ENCODE results near the gene PPIP5K1.
"Not testable (repeated sequence)": the region's sequence is repeated elsewhere in the genome, so short reads cannot be mapped to it uniquely, and the experiment has no call there.

Gene PPIP5K1

GRCh38 chr15:43538091-43538490 is 51.9 kb downstream of the PPIP5K1 start:
- Histone ChIP-seq H3K27me3 (ENCODE audit: insufficient read depth, low read length, poor library complexity) (no peaks in the 10 kb centered on the region), H3K4me3 (ENCODE audit: low read depth in 1 of 2, low read length in 2 of 2) (no peak overlapping the region), H3K4me2 (ENCODE audit: insufficient read depth, low read length) (no peak overlapping the region), H3K36me3 (ENCODE audit: insufficient read depth, low read length) (peaks cover 9% of the 10 kb centered on the region; the same call in 1 of the 2 replicates), H4K20me1 (ENCODE audit: insufficient read depth, low read length) (no peaks in the 10 kb centered on the region), H3K79me2 (ENCODE audit: insufficient read depth, low read length) (no peaks in the 10 kb centered on the region), H2AFZ (ENCODE audit: low read depth, low read length) (no peak overlapping the region), H3K4me1 (ENCODE audit: insufficient read depth, low read length) (0 out of 2 replicates have a peak, but pooled peaks cover 2% of the 10 kb centered on the region), H3K9me3 (ENCODE audit: insufficient read depth, low read length, severe bottlenecking) (no peaks in the 10 kb centered on the region), H3K9ac (ENCODE audit: low read depth, low read length) (no peak overlapping the region), H3K27ac (ENCODE audit: low read length) (no peak overlapping the region)
- TF ChIP-seq CTCF (IDR thresholded peaks at IDR 0.05; ENCODE audit: borderline replicate concordance, extremely low read depth, low read length, poor library complexity, severe bottlenecking): no peak
- no peak for TF ChIP-seq EZH2 (IDR thresholded peaks at IDR 0.05; ENCODE audit: borderline replicate concordance, low read depth, low read length, severe bottlenecking)
- DNase-seq: no peak
- ATAC-seq (ENCODE audit: insufficient read depth, low read depth): no peak

GRCh38 chr15:43534897-43535296 is 55.1 kb downstream of the PPIP5K1 start:
- Histone ChIP-seq H2AFZ (ENCODE audit: low read depth, low read length) (no peak overlapping the region), H3K9me3 (ENCODE audit: insufficient read depth, low read length, severe bottlenecking) (no peaks in the 10 kb centered on the region), H3K4me2 (ENCODE audit: insufficient read depth, low read length) (no peak overlapping the region), H3K27me3 (ENCODE audit: insufficient read depth, low read length, poor library complexity) (no peaks in the 10 kb centered on the region), H3K9ac (ENCODE audit: low read depth, low read length) (no peak overlapping the region), H3K27ac (ENCODE audit: low read length) (no peak overlapping the region), H3K79me2 (ENCODE audit: insufficient read depth, low read length) (no peaks in the 10 kb centered on the region), H3K4me3 (ENCODE audit: low read depth in 1 of 2, low read length in 2 of 2) (no peak overlapping the region), H4K20me1 (ENCODE audit: insufficient read depth, low read length) (no peaks in the 10 kb centered on the region), H3K4me1 (ENCODE audit: insufficient read depth, low read length) (no peaks in the 10 kb centered on the region), H3K36me3 (ENCODE audit: insufficient read depth, low read length) (peaks cover 18% of the 10 kb centered on the region)
- TF ChIP-seq CTCF (IDR thresholded peaks at IDR 0.05; ENCODE audit: borderline replicate concordance, extremely low read depth, low read length, poor library complexity, severe bottlenecking): no peak
- TF ChIP-seq EZH2 (IDR thresholded peaks at IDR 0.05; ENCODE audit: borderline replicate concordance, low read depth, low read length, severe bottlenecking): no peak
- ATAC-seq (ENCODE audit: insufficient read depth, low read depth) (no peak), DNase-seq (no peak)

GRCh38 chr15:43532826-43533225 is 57.2 kb downstream of the PPIP5K1 start:
- H4K20me1 ChIP-seq (ENCODE audit: insufficient read depth, low read length); H3K9ac ChIP-seq (ENCODE audit: low read depth, low read length); H2AFZ ChIP-seq (ENCODE audit: low read depth, low read length); H3K4me2 ChIP-seq (ENCODE audit: insufficient read depth, low read length); H3K4me1 ChIP-seq (ENCODE audit: insufficient read depth, low read length); H3K27ac ChIP-seq (ENCODE audit: low read length); H3K4me3 ChIP-seq (ENCODE audit: low read depth in 1 of 2, low read length in 2 of 2); ATAC-seq (ENCODE audit: insufficient read depth, low read depth); H3K9me3 ChIP-seq (ENCODE audit: insufficient read depth, low read length, severe bottlenecking); H3K27me3 ChIP-seq (ENCODE audit: insufficient read depth, low read length, poor library complexity); DNase-seq; H3K79me2 ChIP-seq (ENCODE audit: insufficient read depth, low read length): not testable (repeated sequence)
- peaks cover 37% of the 10 kb centered on the region for H3K36me3 ChIP-seq (ENCODE audit: insufficient read depth, low read length)

GRCh38 chr15:43531018-43531670 is 58.9 kb downstream of the PPIP5K1 start:
- peaks cover 54% of the 10 kb centered on the region for H3K36me3 ChIP-seq (ENCODE audit: insufficient read depth, low read length)
- no peaks in the 10 kb centered on the region for H3K9me3 ChIP-seq (ENCODE audit: insufficient read depth, low read length, severe bottlenecking)
- no peaks in the 10 kb centered on the region for H3K27me3 ChIP-seq (ENCODE audit: insufficient read depth, low read length, poor library complexity)
- no peak overlapping the region for H3K27ac ChIP-seq (ENCODE audit: low read length)
- ATAC-seq (ENCODE audit: insufficient read depth, low read depth) (peak; percentile 18; the same call in 1 of the 3 replicates), DNase-seq (no peak)
- no peak overlapping the region for H3K4me3 ChIP-seq (ENCODE audit: low read depth in 1 of 2, low read length in 2 of 2)
- no peak overlapping the region for H3K4me2 ChIP-seq (ENCODE audit: insufficient read depth, low read length)
- no peak overlapping the region for H3K9ac ChIP-seq (ENCODE audit: low read depth, low read length)
- peaks cover 20% of the 10 kb centered on the region; the same call in 1 of the 2 replicates for H4K20me1 ChIP-seq (ENCODE audit: insufficient read depth, low read length)
- no peak for TF ChIP-seq EZH2 (IDR thresholded peaks at IDR 0.05; ENCODE audit: borderline replicate concordance, low read depth, low read length, severe bottlenecking)
- no peak for TF ChIP-seq CTCF (IDR thresholded peaks at IDR 0.05; ENCODE audit: borderline replicate concordance, extremely low read depth, low read length, poor library complexity, severe bottlenecking)
- H2AFZ ChIP-seq (ENCODE audit: low read depth, low read length): no peak overlapping the region
- H3K4me1 ChIP-seq (ENCODE audit: insufficient read depth, low read length): no peaks in the 10 kb centered on the region
- no peaks in the 10 kb centered on the region for H3K79me2 ChIP-seq (ENCODE audit: insufficient read depth, low read length)

Data from DND-41 (cell line).